Fibroblast of peridontal ligament (primary cell): Measurements from ENCODE around the gene TMEM179.
"Not testable (repeated sequence)": the region's sequence is repeated elsewhere in the genome, so short reads cannot be mapped to it uniquely, and the experiment has no call there.

Experiments used
- DNase-seq: peaks from one replicate; pipeline ENCODE4 v3.0.0-alpha.2; 2010; ENCODE audit errors: extremely low read depth

Gene TMEM179

DNA sequence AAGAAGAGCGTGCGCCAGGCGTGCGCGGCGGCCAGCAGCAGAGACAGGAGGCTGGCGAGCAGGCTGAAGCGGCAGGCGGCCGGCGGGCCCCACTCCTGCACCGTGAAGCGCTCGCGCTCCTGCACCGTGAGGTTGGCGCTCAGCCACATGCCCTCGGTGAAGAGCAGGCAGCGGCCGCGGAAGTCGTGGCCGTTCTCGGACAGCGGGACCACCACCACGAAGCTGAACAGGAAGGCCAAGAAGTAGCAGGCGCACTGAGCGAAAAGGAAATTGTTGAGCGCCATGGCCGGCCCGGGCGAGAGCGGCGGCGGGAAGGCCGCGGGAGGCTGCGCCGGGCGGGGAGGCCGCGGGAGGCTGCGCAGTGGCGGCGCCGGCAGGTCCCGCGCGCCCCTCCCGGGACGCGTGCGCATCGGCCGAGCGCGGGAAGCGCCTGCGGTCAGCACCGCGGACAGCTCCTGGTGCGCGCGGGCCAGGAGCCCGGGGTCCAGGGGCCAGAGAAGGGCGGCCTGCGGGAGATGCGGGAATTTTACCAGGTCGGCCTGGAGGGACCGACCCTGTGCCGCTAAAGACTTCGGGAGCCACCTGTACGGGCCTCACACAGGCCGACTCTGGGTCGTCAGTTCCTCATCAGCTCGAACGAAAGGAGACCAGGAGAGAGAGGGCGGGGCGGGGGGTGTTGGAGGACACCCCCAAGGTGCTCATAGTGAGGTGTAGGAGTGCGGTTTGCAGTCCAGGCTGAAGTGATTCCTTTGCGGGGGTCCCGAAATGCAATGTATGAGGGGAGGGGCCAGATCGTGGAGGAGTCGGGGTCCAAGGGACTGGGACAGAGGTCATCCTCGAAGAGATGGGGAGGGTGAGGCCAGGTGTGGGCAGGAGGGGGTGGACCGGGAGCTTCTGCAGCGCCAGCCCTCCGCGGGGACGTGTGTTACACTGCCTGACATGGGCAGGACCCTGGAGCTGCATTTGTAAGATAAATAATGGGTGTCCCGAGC lies at the start of gene TMEM179:
TSS of gene TMEM179 (minus strand) at position 315 of the 992 bp plus-strand sequence. CDS start at position 284, 31 bp downstream.
- no peak for DNase-seq

DNA sequence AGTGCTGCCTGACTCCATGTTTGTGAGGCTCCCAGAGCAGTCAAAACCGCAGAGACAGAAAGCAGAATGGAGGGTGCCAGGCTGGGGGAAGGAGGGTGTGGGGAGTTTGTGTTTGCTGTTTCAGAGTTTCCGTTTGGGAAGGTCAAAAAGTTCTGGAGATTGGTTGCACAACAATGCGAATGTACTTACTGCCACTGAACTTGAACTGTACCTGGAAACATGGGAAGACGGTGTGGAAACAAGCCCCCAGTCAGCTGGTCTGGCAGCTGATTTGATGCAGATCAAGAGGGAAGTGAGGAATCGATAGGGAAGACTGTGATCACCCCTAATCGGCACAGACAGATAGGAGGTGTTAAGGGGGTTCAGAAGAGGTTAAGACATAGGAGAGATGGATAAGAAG lies 49.5 kb upstream of the TMEM179 start:
- no peak for DNase-seq

DNA sequence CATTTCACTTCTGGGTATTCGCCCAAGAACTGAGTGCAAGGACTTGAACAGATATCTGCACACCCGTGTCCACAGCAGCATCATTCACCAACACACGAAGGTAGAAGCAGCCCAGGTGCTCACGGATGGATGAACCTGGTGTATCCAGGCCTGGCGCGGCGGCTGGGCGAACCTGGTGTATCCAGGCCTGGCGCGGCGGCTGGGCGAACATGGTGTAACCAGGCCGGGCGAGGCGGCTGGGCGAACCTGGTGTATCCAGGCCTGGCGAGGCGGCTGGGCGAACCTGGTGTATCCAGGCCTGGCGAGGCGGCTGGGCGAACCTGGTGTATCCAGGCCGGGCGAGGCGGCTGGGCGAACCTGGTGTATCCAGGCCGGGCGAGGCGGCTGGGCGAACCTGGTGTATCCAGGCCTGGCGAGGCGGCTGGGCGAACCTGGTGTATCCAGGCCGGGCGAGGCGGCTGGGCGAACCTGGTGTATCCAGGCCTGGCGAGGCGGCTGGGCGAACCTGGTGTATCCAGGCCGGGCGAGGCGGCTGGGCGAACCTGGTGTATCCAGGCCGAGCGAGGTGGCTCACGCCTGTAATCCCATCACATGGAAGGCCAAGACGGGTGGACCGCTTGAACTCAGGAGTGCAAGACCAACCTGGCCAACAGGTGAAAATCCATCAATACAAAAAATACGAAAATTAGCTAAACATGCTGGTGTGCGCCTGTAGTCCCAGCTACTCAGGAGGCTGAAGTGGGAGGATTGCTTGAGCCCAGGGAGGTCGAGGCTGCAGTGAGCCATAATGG lies 48.8 kb upstream of the TMEM179 start:
- DNase-seq = not testable (repeated sequence)

DNA sequence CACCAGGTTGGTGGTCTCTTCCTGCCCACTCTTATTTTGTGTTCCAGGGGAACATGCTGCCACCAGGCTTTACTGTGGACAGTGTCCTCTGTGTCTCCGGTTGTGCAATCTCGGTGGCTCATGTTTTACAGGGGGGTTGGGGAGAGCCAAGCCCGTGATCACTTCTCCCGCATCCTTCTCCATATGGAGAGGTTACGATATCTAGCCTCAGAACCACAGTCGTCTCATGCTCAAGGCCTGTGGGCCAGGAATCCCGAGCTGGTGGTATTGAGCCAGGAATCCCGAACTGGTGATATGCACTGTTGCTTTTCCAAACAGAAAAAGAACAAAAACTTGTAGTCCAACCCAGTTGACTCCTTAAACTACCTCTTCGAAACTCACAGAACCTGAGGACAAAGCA lies 47.8 kb upstream of the TMEM179 start:
- DNase-seq = no peak

DNA sequence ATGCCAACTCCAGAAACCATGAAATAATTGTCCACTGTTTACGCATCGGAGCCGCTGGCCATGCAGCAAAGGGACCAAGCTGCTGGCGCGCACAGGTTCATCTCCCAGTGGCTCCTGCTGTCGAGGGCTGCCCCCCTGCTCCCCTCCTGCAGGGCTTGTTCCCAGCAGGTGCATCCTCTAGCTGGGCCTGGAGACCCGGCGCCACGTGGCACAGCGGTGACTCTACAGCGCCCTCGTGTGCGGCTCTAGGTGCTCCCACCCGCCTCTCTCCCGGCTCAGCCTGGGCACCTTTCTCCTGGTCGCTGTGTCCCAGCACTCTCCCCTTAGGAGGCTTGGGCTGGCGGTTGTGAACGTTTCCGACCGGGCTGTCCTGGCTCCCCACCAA lies 47.3 kb upstream of the TMEM179 start:
- no peak for DNase-seq

DNA sequence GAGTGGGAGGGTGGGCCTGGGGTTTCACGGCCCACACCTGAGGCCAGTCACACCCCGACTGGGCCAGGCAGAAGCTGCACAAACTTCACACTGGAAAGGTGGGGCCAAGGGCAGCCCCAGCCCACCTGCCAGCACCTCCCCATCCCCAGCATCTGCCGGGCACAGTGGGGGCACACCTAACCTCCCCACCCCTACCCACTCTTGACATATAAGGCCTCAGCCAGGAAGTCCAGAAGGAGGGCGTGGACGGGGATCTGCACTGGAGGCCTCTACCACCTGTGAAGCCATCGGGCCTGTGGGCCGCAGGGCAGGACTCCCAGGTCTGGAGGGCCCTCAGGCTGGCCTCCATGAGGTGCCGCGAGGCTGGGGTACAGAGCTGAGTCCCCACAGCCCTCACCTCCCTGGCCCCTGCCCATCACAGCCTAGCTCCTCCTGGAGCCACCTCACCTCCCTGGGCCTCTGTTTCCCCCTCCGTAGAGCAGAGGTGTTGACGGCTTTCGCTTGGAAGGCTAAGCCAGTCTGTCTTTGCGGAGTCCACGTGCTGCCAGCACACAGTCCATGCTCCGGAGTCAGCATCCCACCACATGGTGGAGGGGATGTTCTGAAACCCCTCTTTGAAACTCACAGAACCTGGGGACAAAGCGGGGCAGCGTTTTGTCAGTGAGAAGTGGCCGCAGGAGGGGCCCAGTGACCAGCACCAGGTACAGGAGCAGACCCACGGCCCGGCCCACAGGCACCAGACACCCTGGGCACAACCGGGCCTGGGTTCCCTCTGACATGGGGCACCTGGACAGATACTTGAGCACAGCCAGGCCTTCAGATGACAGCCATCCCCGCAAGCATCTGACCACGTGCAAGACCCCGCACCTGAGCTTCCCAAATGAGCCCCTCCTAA lies 46.7 kb upstream of the TMEM179 start:
- DNase-seq = no peak

DNA sequence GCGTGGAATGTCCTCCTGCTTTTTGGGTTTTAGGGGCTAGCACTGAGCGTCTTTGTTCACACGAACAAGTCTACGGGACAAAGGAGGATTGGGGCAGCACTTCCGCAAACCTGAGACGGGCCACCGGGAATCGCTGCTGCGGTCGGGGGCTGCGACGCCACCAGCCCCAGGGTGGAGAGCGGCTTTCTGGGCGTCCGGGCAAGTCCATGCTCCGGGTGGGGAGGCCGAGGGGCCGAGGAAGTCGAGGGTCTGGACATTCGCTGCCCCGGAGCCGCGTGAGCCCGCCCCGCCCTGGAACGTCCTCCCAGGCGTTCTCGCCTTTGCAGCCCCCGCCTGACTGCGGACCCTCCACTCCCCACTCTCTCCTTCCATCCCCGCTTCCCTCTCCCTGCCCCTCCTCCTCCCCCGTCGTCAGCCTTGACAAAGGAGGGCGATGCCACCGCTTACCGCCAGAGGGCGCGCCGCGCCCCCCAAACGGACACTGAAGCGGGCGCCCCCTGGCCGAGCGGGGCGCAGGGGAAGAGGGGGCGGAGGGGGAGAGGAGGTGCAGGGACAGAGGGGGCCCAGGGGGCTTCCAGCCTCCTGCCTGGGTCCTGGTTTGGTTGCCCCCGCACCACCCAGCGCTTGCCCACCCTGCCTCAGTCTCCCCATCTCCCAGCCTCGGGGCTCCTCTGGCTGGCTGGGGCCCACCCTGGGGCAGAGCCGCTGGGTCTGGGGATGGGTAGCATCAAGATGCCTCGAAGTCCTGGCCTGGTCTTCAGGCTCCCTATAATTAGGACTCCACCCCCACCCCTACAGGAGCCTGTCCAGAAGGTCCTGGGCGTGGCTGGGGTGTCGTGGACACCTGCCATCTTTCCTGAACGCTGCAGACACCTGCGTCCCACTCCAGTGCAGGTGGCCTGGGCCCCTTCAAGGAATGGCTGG lies 45.7 kb upstream of the TMEM179 start:
- peak; percentile 48 for DNase-seq

DNA sequence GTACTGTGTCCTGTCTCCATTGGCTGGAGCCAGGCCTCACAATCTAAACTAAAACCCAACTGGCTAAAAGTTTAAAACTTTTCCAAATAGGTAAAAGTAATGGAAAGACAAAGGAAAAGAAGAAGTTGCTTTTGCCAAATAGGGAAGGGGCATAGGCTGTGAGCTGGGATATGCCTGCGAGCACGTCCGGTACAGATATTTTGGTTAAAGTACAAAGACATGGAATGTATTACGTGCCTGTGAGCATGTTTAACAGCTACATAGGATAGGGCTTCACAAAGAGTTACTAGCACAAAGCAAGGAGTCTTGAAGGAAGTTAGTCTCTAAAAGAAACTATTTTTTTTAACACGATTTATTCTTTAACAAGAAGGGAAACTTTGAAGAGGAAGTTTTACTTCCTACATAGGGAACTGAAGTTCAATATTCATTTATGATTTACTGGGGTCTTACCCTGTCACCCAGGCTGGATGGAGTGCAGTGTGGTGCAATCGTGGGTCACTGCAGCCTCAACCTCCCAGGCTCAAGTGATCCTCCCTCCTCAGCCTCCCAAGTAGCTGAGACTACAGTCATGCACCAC lies 43.0 kb upstream of the TMEM179 start:
- DNase-seq = no peak

DNA sequence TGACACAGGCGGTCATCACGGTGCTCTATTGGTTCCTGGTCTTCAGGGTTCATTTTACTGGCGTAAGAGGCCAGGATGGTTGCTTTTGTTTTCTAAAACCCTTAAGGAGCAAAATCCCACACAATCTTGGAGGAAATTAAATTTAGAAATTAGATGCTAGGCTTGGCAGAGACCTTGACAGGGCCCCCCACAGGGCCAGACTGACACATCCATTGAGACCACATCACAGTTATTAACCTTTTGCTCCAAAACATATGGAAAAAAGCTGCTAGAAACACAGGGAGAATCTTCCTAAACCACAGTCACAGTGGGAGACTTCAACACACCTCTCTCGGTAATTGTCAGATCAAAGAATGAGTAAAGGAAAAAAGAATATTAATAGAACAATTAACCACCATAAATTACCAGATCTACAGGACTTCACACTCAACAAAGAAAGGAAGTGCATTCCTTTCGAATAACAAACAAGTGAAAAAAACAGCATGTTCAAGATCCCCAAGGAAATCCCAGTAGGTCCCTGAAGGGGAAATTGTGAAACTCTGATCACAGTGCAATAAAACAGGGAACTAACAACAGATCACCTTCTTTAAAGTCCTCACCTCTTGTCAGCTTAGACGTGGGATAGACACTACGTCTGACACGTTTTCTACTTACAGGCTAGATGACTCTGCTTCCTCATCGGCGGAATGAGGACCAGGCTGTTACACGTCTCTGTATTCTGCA lies 40.2 kb upstream of the TMEM179 start:
- DNase-seq = no peak

DNA sequence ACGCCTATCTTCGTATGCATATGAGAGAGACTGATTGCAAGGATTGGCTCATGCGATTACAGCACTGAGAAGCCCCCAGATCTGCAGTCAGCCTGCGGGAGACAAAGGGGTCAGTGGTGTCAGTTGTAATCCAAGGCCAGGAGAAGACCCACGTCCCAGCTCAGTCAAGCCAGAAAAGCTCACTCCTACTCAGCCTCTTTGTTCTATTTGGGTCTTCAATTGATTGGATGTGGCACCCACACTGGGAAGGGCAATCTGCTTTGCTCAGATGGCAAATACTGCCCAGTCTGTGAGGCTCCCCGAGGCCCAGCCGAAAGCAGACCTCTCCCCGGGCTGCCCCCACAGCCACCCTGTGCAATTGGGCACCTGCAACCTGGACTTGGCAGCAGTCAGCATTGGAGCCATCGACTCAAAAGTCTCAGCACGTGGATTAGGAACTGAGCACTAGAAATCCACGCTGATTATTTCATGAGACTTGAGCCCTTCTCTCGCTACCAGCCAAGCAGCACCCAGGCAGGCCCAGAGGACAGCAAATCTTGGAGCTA lies 39.6 kb upstream of the TMEM179 start:
- DNase-seq = no peak

DNA sequence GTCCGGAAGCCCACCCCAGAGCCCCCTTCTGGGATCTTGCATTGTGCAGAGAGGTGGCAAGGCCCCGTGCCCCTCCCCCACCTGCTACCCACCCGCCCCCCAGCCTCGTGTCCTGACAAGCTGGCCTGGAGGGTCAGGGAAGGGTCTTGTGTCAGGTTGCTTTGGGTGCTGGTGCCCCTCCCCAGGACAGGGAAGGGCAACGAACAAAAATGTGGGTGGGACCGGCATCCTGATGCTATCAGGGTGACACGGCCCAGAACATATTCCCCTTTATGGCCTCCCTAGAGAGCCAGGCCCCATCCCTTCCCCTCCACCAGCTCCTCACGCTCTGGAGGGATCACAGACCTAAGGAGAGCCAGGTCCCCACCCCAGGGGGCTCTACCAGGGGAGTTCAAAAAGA lies 38.7 kb upstream of the TMEM179 start:
- DNase-seq = no peak

DNA sequence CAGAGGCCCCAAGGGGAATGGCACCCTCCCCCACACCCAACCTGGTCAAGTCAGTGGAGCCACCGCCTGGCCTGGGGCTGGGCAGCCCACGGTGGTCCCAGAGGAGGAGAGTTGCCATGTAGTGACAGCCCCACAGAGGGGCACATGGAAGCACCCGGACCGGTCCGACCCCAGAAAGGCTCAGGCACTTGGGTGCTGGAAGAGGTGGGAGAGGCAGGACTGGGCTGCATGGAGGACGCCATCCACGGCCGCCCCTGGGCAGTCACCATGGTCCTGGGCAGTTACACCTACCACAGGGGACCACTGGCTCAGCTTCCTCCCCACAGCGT lies 37.9 kb upstream of the TMEM179 start:
- DNase-seq = no peak

DNA sequence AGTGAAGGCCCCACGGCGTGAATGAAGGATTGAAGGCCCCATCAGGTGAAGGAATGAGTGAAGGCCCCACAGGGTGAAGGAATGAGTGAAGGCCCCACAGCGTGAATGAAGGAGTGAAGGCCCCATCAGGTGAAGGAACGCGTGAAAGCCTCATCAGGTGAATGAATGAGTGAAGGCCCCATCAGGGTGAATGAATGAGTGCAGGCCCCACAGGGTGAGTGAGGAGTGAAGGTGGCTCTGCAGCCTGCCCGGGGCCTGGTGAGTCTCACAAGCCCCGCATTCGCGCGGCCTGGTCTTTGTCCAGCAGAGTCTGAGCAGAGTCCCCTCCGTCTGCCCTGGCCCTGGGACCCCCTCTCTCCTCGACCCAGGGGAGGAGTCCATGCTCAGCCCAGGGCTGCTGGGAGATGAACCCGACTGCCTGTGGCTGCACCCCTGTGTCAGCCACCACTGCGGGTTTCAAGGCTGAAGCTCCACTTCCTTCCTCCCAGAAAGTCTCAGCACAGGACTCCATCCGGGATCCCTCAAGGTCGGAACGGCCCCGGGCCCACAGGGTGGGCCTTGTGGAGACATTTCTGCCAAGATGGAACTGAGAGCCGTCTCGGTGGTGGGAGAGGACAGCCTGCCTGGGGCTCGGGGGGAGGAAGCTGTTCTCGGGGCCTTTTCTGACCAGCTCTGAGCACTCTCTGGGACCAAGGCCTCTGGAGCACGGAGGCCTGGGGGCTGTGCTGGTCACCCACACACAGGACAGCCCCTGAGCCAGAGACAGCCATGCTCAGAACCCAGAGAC lies 37.4 kb upstream of the TMEM179 start:
- DNase-seq = no peak

DNA sequence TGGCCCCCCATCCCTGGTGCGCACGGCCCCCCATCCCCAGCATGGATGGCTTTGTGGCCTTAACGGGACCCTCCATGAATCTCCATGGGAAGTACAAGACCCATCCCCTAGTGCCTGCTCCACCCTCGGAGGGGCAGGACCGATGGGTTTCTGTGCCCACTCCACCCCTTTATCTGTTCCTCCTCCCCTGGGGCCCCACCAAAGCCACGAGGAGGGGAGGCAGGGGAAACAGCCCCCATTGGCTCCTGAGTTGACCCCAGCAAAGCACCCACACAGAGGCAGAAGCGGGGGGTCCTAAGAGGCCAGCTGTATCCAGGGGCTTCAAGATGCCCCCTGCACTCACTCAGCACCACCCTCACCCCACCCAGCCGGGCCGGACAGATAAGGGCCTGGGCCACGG lies 36.1 kb upstream of the TMEM179 start:
- DNase-seq = no peak

DNA sequence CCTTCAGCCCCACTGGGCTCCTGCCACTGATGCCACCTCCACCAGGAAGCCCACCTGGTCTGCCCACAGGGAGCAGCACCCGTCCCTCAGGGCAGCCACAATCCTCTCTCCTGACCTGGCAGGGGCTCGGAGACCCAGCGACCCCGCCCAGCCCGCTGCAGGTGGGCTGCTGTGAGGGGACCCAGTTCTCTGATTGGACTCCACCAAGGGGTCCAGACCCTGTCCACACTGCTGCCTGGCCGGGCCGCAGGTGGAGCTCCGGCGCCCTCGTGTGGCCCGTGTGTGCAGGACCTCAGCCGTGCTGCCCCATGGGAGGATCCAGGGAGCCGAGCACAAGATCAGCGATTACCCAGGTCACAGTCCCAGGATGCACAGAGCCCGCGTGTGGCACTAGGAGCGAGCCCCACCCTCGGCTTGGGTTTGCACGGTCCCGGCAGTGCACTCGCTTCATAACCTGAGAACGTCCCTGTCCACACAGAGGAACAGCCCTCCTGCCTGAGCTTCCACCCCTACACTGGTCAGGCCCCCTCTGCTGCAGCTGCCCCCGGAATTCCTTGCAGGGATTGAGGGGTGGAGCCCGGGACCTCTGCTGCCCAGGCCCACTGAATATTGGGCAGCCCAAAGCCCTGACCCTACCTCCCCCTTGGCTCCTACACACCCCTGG lies 35.4 kb upstream of the TMEM179 start:
- peak; percentile 20 for DNase-seq

DNA sequence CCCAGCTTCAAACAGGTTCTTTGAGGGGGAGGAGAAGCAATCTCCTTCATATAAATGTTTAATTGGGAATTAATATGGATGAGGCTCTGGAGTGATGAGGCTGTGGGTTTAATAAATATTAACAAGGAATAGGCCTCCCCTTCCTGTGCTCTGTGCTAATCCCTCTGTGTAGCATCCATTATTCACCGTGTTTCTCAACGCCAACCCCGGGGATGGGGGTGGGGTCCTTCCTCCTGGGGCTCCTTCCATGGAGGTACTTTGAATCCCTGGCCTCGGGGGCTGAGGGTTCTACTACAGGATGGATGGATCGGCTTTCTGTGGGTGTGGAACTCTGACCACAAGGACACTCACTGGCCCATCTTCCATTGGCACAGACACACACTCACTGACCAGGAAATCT lies 34.9 kb upstream of the TMEM179 start:
- DNase-seq = no peak

DNA sequence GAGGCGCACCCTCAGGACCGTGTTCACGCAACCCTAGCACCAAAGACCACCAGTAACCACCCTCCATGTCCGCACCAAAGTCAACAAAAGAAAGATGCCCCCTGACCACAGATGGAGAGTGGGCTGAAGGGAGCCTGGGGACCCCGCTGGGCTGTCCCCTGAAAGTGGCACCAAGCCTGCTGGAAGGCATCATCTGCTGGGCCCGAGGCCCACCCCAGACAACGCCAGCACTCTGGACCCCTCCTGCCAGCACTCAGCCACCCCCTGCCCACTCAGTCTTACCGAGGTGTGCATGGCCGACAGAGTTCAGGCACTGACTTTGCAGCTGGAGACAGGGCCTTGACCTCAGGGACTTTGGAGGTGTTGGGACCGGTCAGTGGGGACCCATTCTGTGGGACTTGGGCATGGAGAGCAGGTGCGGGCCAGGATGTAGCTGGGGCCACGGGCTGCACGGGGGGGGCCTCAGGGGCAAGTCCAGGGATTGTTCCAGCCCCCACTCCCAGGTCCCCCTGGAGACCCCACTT lies 34.4 kb upstream of the TMEM179 start:
- DNase-seq = no peak

DNA sequence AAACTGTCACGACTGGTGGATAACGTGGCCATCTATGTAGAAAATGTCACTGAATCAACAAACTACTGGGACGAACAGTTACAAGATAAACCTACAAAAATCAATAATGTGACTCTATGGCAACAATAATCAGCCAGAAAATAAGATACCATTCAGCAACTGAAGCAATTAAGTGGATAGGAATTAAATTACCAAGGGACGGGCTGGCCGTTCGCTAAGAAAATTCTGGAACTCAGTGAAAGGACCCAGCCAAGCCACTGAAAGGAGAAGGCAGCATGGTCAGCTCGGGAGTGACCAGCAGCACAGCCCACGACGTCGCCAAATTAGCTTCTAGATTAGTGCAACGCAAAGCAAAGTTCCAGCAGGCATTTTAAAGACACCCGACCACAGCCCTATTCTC lies 33.6 kb upstream of the TMEM179 start:
- no peak for DNase-seq
